HG03354 (cell line): Measurements from ENCODE around the gene BBX.
A peak's percentile ranks its signal among the peaks of the same experiment; 100 is the strongest.

Source experiments
- ATAC-seq: cut with Tn5 transposase; IDR thresholded peaks from one replicate; pipeline ENCODE4 v1.9.1; 2021; ENCODE audit warnings: mild to moderate bottlenecking; ENCODE audit not compliant: unreplicated experiment, poor library complexity, severe bottlenecking

BBX gene

DNA sequence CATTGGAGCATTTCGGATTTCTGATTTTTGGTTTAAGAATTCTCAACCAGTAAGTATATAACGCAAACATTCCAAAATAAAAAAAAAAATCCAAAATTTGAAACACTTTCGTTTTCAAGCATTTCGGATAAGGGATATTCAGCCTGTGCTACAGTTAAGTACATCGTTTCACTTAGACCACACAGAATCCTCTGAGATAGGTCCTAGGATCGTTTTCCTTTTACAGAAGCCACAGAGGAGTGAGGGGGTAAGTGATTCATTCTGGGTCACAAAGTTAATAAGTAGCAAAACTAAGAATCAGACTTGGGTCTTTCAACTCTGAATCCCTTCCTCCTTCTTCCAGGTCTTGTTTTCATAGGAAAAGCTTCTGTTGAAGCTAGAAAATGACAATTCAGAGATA, 249.3 kb downstream of the BBX start:
- ATAC-seq: no peak

DNA sequence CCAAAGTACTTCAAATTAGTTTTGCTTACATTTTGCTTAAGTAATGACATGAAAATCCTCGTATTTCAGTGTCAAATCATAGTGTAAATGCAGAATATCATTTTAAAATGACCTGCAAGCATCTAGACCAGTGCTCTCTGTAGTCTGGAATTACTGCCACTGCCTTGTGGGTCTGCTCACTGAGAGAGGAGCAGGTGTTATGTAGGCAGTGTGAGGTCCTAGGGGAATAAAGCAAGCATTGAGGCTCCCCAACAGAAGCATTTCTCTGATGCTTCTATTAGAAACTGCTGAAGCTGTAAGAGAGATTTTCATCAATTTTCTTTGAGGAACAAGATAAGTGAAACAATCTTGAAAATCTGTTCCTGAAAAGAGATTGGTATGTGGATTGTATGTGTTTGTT, 253.2 kb downstream of the BBX start:
- ATAC-seq: no peak

DNA sequence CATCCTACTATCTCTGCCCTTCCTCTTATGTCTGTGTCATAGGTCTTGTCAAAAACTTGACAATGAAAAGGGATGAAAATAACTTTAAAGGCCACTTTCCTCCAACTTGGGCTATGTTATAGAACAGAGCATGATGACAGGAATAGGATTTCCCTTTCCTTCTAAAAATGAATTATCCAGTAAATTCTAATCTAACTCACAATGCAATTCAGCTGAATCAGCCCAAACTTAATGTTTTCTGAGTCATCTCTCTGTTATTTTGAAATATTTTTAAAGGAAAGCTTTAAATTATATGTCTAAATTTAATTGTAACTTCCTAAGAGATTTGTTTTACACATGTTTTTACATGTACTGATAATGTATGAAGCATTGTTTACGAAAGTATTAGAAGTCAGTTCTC, 258.5 kb downstream of the BBX start:
- no peak for ATAC-seq

DNA sequence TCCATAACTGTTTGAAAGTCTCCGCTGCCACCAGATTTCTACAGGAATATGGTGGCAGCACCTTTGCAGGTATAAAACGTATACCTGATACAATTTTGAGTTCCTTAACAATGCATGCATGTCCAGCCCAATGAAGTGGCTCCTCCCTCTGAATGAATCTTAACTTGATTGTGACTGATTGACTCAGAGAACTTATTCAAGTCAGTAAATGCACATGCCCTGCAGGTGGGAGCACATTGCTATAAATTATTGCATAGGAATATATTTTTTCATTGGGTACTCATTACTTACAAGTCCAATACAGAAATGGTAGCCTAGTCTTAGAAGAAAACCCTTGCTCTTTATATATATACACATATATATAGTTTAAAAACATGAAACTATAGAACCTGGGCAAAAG, 259.3 kb downstream of the BBX start:
- no peak for ATAC-seq

GRCh38 chr3:107790612-107791011, 267.9 kb downstream of the BBX start:
- no peak for ATAC-seq

DNA sequence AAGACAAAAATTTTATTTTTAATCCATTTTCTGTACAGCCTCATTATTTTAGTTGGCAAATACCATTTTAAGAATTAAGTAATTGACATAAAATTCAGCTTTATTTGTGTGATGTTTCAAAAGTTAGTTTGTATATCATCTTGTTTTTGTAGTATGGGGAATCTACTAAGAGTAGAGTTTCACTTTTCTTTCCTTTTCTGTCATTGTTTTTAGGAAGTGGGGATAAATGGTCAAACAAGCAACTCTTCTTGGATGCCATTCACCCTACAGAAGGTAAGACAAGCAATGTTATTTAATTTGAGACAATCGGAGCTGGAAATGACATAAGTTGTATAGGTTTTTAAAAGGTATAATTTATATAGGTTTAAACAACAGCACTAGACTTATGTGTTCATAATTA, 268.3 kb downstream of the BBX start:
- ATAC-seq: no peak

DNA sequence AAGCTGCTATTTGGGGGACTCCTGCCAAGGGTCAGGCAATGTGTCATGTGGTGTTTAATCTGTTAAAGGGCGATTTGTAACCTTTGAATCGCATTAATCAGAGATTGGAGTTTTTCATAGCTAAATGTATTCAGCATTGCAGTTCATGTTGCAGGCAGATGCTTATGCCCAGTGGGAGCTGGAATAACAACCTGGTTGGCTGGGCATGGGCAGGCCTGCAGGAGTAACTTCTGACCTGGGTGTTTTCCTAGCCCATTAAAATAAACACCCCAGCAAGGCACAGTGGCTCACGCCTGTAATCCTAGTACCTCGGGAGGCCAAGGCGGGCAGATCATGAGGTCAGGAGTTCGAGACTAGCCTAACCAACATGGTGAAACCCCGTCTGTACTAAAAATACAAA, 268.7 kb downstream of the BBX start:
- no peak for ATAC-seq

DNA sequence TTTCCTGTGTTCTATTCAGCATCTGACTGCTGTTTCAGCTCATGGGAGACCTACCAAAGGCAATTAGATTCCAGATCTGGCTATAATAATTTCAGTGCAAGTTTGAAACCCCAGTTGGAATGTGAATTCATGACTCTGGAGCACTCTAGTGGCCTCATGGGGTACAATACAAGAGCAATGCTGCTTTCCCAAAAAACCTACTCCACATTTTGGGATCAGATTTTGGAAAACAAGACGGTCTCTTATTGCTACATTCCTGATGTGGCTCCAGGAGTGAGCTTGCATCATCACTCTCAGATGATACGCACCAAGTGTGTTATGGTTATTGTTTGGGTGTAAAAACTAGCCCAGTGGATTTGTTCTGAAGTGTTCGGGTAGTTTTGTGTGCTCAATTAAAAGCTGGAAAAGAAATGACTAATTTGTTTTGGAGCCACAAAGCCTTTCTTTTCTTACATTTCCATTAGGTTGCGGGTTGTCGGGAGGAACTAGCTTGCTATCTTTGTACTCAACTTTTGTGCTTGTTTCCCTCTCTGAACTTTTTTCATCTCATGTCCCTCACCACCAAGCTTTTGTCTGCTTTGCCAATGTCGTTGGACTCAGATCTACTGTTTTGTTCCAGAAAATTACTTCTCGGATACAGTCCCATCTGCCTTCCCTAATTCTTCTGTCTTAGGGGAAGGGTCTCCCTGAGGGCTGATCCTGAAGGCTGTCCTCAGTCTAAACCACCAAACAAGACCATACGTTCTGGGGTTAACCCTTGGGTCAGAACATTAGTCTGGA, 272.1 kb downstream of the BBX start:
- no peak for ATAC-seq

GRCh38 chr3:107795514-107796094, 272.8 kb downstream of the BBX start:
- ATAC-seq: no peak

DNA sequence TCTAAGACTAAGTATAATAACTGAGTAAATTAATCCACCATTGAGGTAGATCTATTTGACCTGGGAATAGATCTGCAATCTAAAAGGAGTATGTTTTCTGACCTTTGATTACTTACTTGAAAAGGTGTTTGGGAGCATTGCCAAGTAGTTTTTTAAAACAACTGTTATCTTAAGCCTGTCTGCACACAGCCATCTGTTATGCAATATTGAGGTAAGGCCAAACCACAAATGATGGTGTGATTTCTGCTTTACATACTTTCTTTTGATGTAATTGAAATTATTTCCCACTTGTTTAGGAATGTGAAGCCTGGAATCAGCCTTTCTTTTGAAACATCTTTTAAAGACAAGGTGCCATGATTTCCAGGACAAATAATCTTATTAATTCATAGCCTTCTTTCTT, 274.0 kb downstream of the BBX start:
- ATAC-seq: no peak

GRCh38 chr3:107797586-107797985, 274.8 kb downstream of the BBX start:
- no peak for ATAC-seq

DNA sequence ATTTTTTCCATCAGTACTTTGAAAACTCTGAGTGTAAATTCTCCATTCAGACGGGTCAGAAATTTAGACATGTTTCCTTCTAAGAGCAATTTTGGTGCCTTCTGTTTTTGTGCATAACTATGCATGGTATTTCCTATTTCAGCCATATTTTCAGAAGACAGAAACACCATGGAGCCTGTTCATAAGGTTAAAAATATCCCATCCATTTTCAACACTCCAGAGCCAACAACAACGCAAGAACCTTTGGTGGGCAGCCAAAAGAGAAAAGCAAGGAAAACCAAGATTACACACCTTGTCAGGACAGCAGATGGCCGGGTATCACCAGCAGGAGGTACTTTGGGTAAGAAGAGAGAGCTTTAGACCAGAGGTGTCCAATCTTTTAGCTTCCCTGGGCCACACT, 275.6 kb downstream of the BBX start:
- no peak for ATAC-seq

DNA sequence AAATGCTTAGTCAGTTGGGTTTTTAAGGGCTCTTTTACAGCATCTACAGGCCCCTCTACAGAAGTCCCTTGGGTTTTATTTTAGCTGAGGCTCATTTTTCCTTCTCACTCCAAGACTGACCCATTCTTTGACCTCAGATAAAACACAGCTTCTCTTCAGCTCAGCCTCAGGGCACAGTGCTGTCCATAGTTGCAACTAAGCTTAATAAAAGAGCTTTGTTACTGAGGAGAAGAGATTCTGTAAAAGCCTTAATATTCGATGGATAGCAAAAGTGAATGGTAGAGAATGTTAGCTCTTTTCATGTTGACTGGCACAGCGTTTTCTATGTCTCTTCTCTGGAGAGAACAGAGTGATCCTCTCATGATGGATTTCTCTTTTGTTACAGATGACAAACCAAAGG, 277.9 kb downstream of the BBX start:
- no peak for ATAC-seq

DNA sequence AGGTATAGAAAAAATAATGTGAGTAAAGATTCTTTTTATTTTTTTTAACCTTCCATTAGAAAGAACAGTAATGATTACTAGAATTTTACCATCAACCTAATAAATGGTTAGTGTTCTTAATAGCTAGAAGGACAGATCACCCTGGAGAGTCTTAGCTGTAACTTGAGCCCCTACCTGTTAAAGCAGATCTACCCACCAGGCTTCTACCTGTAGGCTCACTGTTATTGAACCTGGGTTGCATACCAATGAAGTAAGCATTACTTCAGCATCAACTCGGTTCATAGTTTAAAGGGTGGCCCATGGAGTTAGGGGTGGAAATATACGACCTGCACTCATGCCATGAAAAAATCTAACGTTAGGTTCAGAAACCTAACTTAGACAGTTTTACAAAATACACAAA, 280.4 kb downstream of the BBX start:
- ATAC-seq: no peak

DNA sequence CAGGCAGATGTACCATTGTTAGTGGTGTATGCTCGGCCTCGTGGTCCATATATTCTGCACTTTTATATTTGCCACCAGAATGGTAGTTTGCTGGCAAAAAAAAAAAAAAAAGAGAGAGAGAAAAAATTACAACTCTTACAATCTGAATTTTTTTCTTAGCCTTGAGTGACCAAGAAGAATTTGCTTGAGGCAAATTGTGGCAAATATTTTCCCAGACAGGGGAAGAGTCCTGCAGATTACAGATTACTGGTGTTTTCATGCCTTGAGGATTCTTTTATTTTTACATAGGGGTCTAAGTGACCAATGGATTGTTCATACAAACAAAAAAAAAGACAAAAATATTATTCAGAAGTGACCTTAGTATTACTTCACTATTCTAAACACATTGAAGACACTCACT, 283.3 kb downstream of the BBX start:
- no peak for ATAC-seq

GRCh38 chr3:107806536-107806935, 283.8 kb downstream of the BBX start:
- ATAC-seq: no peak

GRCh38 chr3:107810171-107811071, 287.7 kb downstream of the BBX start:
- ATAC-seq: peak; percentile 81

- no peak for ATAC-seq
Measured at GRCh38 chr3:107813026-107813425, 290.3 kb downstream of the BBX start.

- no peak for ATAC-seq
Measured at GRCh38 chr3:107816107-107816506, 293.3 kb downstream of the BBX start.

GRCh38 chr3:107817076-107817475, 294.3 kb downstream of the BBX start:
- no peak for ATAC-seq

- ATAC-seq: no peak
Measured at GRCh38 chr3:107818025-107818424, 295.3 kb downstream of the BBX start.
